Measurements from ENCODE around the gene CD28.

Gene CD28

DNA sequence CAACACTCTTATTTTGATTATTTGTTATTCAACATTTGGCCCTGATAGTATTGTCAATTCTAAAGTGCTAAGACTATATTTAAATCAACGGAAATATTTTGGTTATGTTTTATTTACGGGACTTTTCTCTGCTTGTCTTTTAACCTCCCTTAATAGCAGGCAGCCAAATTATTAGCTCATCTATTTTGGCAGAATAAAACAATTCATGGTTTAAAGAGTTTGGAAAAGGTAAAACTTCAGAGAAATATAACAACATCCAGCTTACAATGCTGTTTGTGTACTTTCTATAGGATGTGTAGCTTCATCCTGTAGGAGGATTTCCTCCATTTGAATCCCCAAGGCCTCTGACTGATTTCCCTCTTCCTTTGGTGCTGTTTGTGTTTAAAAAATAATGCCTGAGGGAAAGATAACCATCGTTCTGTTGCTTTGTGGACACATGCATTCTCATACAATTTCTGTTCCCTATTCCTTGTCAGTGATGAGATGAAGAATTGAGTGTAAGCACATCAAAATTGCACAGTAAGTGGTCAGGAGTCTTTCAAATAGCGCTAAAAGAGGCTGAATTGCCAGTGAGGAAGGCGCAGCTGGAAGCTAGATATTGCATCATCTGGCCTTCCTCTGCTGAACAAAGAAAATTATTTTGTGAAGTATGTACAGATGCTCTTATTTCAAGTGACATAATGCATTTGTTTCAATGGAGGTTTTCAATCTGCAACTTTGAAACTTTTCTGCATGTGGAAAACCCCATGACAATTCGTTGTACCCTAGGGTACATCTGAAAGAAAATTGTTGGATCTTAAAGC is 80.3 kb downstream of the CD28 start:
- no peak for DNase-seq

DNA sequence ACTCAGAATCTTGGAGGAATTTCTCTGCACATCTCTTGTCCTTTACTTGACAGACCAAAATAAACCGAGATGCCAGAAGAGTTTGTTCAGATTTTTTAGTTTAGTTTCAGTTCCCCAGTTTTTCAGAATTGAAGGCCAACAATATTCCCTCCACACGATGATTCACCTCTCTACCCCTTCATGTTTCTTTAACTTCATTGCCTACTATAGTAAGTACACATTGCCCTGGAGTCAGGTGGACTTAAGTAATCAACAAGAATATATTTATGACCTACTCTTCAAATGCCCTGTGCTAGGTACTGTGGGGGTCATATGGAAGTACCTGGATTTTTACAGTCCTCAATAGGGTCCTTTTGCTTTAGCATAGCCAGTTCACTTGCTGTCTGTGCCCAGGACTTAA is 81.5 kb downstream of the CD28 start:
- DNase-seq = no peak

Data from stimulated activated CD4-positive, alpha-beta T cell treated with anti-CD3 and anti-CD28 coated beads, Interleukin-12 subunit alpha, Interleukin-12 subunit beta, amount 100 ng/mL, for 4 hours (primary cell).